NOMO-1 treated with dmso at 0.1 percent for 144 hours (cell line): Measurements from ENCODE around the gene MCFD2.

ENCODE experiments used
- DNase-seq: peaks from one replicate; lab custom pipeline; 2025; ENCODE audit not compliant: unreplicated experiment; lab: John Stamatoyannopoulos, UW

Gene MCFD2

DNA sequence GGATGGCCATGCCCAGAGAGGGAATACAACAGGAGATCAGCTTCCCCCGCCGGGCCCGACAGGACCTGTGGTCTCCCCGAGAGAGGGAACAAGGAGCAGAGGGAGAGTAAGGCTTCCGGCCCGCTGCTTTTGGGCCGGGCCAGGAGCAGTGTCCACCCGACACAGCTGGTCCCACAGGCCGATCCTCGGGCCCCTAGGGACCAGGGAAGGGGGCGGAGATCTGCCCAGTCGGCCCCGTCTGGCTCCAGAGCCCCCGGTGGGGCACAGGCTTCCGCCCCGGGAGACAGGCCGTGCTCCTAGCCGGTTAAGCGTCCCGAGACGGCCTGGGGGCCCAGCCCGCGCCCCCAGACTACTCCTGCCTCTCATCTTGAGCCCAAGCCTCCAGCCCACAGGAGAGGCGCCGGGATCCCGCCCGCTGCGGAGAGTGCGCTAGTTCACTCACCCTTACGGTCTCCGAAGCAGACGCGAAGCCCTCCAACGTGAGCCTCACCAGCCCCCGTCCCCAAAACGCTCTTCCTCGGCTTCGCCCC is at the start of gene MCFD2:
MCFD2 (minus strand) TSS at position 526 of the 530 bp plus-strand sequence. CDS start 6,635 bp downstream, outside the sequence.
- DNase-seq: no peak

DNA sequence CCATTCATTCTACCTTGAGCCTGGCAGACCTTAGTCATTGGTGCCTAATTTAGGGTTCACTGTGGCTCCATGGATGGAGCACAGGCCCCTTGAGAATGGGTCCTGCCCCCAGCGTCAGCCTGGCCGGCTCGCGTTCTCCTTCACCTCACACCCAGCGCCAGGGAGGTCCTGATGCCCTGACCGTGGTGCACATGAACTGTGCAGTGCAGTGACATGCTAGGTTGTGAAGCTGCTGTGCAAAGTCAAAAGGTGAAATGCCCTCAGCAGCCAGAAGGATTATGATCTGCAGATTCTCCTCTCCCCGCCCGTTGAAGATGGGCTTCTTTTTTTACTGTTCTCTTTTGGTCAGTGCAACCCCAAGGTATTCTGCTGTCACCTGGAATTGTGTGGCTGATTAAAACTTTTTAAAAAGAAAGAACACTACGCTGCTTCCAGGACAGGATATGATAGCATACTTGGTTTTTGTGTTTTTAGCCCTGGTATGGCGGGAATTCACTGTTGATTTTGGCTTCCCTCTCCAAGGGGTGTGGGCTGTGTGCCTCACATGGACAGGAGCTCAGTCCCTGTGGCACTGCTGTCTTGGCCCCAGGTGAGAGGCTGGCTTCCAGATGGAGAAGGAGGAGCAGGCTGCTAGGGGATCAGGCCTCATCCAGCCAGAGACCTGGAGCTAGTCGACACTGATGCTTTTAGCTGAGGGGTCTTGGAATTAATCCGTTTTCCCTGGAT is 49.4 kb upstream of the MCFD2 start:
- DNase-seq: no peak

DNA sequence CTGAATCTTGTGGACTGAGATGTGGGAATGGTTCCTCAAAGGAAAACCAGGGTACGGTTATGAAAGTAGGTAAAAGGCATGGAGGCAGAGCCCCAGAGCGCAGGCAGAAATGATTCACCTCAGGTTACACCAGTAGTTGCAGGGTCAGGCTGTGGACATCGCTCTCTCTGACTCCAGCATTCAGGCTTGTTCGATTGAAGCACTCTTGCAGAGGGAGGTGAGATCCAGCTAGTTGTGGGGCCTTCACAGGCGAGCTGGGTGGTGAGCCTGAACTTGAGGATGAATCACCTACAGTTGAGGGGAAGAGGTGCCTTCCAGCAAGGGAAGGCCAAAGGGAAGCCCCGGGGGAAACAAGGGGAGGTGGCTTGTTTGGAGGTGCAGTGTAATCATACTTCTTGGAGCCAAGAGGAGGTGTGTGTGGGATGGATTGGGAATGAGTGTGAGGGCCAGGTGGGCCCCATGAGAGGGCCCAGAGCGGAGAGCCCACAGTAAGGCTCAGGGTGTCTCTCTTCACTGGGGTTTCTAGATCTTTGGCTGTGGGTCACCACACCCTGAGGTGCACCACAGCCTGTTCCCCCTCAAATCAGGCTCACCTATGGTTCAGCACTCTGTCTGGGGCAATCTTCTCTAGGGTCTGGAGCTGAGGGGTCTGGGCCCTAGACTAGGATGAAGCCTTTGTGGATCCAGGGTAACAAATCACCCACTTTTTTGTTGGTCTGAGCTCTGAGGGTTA is 48.5 kb upstream of the MCFD2 start:
- no peak for DNase-seq

DNA sequence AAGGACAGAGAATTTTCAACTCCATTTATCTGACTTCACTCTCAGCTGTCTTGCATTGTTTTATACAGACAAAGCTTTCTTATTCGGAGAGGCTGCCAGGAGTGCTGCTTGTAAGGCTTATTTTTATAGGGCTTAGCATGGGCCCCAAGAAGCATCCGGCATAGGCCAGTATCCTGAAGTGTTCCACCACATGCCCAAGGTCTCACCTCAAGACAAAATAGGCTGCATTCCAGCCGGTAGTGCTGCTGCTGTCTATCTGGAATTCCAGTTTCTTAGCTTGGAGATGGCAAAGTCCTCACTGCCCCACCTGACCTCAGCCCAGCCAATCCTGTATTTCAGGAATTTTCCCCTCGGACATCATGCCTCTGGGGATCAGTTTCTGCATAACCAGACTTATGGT is 47.6 kb upstream of the MCFD2 start:
- no peak for DNase-seq

DNA sequence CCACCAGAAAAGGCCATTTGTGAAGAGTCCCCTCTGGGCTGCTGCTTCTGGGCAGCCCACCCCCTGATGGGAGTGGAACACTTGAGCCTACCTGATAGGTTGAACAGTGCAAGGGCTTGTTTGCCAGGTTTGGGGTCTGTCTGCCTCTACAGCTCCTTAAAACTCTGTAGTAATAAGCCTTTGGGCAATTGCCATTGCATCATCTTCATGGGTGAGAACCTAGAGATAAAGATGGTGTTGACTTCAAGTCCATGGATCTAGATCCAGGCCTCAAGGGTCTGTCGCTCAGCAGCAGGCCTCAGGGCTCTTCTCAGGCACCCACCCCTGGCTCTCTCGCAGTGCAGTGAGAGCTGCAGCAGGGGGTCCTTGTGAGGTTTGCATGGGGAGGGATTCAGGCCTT is 47.1 kb upstream of the MCFD2 start:
- DNase-seq: no peak

DNA sequence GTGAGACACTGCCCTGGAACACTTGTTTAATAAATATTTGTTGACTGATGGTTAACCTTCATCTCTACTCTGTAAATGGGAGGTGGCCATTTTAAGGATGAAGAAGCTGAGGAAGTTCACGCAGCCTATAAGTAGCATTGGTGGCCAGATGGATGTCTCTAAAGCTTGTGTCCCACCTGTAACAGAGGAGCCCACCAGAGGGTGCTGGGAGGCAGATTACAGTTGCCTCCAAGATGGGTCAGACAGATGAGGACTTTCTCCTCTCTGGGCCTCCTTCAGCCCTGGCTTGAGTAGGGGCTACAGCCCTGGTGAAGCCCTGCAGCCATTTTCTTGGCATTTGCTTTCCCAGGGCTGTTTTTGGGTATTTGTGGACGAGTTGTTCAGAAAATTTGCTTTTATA is 45.0 kb upstream of the MCFD2 start:
- DNase-seq: no peak

DNA sequence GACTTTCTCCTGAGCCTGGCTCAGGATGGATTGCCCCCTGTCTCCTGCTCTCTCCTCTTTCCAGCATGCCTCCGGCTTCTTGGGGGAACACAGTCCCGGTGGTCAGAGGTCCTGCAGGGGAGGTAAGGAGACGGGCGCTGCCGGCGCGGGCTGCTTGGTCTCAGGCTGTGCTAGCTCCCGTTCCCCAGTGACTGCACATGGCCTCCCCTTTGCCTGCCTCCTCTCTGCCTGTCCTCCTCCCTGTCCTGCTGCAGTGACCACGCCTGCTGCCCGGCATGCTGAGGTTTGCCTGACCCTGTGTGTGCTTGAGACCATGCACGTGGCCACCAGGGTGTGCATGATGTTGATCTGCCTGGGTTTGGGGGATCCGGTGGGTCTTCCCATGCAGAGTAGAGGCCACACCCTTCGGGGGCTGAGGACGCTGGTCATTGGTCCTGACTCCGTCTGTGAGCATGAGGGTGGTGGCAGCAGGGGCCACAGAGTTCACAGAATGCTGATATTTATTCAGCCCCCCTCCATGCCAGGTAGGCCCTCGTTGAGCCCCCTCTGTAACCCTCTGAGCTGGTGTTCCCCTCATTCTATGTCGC is 42.9 kb upstream of the MCFD2 start:
- DNase-seq: no peak

DNA sequence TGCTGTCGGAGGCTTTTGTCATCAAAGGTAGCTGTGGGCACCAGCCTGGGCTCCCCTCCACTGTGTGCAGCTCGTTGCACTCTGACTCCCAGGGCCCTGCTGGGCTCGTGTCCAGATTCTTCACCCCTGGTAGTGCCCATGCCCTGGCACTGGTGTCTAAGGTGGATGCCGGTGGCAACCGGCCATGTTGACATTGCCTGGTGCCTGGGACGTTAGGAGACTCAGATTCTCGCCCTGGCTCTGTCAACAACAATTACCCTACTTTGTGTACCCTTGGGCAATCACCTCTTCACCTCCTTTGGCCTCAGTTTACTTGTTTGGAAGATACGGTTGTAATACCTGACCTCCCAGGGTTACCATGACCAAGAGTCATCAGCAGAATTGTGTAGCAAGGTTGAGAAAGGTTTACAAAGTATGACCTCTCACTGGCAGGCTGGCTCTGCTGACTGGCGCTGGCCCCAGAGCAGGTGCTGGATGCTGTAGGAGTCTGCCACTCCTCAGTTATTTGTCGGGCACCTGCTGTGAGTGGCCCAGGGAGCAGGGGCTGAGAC is 41.5 kb upstream of the MCFD2 start:
- no peak for DNase-seq

DNA sequence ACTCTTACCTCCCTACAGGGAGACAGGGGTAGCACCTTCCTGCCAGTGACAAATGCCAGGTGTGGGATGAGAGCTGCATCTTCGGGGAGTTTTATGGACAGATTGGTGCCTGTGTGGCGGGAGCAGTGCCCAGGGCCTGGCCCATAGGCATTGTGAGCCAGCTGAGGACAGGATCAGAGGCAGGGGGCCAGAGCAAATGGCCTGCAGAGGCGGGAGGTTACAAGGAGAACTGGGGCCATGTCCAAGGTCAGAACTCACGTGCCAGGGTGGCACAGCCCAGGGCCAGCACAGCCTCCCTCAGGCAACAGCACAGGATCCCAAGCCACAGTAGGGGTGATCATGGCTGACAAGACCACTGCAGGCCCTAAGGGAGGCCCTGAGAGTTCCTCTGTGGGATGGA is 40.2 kb upstream of the MCFD2 start:
- no peak for DNase-seq

DNA sequence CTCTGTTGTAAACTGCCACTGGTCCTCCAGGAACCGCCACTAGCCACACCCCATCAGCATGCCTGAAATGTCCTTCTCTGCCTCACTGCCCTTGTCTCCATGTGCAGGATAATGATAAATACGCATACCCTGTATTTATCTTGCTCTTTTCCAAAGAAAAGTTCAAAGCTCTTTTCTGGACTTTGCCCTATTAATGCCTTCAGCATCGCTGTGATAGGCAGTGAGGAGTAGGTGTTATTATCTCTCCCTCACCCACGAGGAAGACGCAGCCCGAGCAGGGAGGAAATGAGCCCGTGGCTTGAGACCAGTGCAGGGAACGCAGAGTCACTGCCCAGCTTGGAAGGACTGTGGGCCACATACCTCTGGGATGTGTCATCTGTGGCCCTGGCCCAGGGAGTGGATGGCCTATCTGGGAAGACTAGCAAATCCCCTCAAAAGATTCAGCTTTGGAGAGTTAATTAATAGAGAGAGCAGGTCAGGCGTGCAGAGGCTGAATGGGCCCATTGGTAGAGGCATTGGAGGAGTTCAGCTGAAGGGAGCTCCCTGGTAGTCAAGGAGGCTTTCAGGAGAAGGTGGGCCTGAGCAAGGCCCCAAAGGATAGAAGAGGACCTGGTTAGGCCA is 39.5 kb upstream of the MCFD2 start:
- DNase-seq: no peak

DNA sequence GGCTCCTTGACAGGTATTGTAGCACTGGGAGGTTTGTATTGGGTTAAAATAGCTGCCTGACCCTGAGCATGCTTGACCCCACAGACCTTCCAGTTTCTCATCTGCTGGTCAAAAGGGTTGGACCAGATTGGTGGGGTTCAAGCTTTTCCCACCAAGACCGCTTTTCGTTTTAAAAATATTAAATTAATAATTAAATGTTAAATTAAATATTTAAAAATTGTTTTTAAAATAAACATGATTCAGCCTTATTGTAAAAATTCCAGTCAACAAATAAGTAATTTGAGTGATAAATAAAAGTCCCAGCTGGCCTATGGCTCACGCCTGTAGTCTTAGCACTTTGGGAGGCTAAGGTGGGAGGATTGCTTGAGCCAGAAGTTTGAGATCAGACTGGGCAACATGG is 36.6 kb upstream of the MCFD2 start:
- DNase-seq: no peak

DNA sequence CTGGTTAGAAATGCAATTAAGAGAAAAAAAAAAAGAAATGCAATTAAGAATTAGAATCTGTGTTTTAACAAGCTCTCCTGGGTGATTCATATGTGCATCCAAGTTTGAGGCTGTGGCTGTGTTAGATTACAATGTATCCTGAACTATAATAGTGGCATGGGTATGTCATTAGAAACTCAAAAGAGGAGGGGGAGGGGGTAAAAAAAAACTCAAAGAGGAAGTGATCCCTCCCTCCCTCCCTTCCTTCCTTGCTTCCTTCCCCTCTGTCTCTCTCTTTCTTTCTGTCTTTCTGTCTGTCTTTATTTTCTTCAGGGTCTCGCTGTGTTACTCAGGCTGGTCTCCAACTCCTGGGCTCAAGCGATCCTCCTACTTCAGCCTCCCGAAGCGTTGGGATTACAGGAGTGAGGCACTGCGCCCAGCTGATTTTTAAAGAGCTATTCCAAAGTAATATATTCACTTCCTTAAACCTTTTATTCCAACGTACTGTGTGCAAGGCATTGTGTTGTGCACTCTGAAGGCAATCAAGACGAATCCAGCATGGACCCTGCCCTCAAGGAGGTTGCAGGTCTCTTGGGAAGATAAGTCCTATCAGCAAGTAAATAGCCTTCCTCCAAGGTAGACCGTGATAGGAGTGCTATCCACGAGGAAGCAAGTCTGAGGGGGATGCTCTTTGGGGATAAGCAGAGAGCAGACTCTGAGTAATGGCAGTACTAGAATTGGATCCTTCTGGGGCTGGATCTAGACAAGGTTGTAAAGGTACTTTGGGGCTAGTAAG is 35.9 kb upstream of the MCFD2 start:
- DNase-seq: no peak

DNA sequence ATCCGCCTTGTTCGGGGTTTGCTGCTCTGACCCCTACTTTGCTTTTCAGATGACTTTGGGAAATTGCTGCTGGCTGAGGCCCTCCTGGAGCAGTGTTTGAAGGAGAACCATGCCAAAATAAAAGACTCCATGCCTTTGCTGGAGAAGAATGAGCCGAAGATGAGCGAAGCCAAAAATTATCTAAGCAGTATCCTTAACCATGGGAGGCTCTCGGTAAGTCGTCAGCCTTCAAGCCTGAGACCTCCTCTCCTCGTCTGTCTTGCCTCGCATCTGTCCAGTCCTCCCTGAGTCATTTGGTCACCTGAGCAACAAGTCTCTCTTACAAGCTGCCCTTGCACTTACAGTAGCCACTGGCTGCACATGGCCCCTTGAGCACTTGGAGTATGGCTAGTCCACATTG is 34.7 kb upstream of the MCFD2 start:
- DNase-seq: no peak

DNA sequence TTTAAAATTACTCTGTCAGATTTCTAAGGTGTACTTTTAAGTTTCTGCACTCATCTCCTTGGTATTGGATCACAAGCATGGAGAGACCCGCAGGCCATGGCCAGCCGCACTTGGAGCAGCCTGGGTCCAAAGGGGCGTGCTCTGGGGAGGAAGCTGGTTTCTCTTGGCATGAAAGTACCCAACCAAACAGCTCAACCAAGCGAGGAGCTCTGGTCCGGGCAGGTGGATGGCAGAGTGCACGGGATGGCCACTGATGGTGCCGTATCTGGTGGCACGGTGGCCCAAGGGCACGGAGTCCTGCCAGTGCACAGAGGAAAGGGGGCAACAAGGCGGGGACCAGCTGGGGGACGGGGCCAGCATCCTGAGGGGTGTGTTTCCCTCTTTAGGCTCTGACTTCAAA is 32.2 kb upstream of the MCFD2 start:
- DNase-seq: no peak

DNA sequence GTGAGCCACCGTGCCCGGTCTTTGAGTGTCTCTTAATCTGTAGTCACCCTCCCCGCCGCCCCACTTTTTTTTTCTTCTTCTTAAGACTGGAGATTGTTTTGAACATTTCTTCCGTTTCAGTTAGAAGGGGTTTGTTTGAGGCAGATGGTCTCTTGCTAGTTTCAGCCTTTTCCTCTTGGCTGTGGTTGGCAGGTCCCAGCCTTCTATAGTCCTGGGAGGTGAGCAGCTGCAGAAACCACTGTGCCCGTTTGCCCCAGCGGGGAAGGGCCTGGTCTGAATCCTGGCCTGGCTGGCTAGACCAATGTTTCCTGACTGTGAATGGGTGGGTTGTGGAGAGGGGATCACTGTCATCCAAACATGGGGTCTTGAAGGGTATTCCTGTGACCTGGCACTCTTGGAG is 30.1 kb upstream of the MCFD2 start:
- no peak for DNase-seq

DNA sequence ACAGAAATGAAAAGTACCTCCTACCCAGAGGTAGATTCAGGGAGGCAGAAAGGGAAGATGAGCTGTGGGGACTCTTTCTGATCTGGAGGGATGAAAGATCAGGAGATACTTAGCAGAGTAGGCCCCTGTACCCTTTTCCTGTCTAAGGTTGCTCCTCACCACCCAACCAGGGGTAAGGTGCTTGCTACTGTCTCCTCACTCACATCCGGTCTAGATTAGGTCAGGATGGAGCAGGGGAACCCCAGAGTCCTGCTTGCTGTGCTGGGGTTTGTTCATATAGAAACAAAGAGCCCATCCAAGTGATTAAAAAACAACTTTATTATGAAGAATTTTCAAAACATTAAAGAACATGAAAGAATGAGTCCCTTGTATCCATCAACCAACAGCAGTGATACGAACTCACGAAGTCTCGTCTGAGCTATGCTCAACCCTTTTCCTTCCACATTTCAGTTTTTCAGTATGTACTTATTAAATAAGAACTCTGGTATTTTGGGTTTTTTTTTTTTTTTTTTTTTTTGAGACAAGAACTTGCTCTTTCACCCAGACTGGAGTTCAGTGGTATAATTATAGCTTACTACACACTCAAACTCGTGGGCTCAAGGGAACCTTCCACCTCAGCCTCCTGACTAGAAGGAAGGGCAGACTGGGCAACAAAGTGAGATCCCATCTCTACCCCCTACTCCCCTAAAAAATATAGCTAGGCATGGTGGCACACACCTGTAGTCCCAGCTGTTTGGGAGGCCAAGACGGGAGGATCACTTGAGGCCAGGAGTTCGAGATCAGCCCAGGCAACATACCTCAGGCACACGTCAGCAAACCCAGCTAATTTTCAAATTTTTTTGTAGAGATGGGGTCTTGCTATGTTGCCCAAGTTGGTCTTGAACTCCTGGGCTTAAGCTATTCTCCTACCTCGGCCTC is 28.5 kb upstream of the MCFD2 start:
- no peak for DNase-seq

DNA sequence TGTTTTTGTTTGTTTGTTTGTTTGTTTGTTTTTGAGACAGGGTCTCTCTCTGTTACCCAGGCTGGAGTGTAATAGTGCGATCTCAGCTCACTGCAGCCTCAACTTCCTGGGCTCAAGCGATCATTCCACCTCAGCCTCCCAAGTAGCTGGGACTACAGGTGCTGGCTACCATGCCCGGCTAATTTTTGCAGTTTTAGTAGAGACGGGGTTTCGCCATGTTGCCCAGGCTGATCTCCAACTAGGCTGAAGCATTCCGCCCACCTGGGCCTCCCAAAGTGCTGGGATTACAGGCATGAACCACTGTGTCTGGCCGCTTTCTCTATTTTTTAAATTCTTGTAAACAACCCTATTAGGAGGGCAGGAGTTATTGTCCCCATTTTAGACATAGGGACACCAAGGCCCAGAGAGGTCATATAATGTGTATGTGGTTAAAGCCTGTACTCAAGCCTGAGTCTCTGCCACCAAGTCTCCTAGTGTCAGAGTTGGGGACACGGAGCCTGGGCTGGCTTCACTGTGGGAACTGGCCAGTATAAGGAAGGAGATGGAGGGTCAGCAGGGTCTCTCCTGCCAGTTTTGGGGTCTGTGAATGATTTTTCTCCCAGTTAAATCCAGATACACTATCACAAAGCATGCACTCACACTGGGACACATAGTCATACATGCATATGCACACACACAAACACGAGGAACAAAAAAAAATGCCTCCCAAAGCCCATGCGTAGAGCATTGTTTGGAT is 27.5 kb upstream of the MCFD2 start:
- DNase-seq: no peak

DNA sequence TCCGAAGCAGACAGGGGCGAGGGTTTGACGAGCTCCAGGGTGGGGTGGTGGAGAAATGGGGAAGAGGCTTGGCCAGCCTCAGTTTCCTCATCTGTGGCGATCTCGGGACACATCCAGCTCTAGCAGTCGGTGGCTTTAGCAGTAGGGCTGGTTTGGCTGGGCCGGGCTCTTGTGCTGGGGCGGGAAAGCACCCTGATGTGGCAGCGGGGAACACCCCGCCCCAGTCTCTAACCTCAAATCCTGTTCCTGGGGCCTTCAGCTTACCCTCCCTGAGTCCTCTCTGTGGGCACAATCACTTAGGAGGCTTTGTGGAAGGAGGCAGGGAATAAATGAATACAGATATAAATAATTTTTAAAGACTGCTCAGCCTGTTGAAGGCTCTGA is 26.5 kb upstream of the MCFD2 start:
- peak; percentile 6 for DNase-seq
